HL-60 (cell line): ENCODE results near the gene NDP.

Source experiments
- CTCF ChIP-seq: IDR thresholded peaks from one replicate; pipeline ENCODE4 v1.5.1; 2011; ENCODE audit warnings: low read length, control low read depth, inconsistent platforms; ENCODE audit not compliant: insufficient read depth
- GABPA ChIP-seq: IDR thresholded peaks from 2 replicates; pipeline ENCODE4 v1.6.1; 2012; ENCODE audit warnings: low read depth

GRCh38 chrX:43968359-43968781, 4.8 kb downstream of the NDP start:
- TF ChIP-seq CTCF (no peak), GABPA (no peak)
